GM12801 (cell line): Measurements from ENCODE around the gene VENTX.

Experiments used
- CTCF ChIP-seq: IDR thresholded peaks from one replicate; pipeline ENCODE4 v1.5.1; 2011; ENCODE audit warnings: control low read depth; ENCODE audit not compliant: insufficient read length; ENCODE audit errors: extremely low read depth

The VENTX gene

GRCh38 chr10:133213641-133214467 lies 23.8 kb upstream of the VENTX start:
- TF ChIP-seq CTCF, result no peak

GRCh38 chr10:133214468-133215410 lies 22.9 kb upstream of the VENTX start:
- TF ChIP-seq CTCF, result no peak

GRCh38 chr10:133215586-133215985 lies 22.1 kb upstream of the VENTX start:
- TF ChIP-seq CTCF, result no peak

- no peak for TF ChIP-seq CTCF
These were observed 20.9 kb upstream of the VENTX start for GRCh38 chr10:133216776-133217175.

GRCh38 chr10:133217800-133218589 lies 19.7 kb upstream of the VENTX start:
- TF ChIP-seq CTCF, result no peak

GRCh38 chr10:133218891-133219290 lies 18.8 kb upstream of the VENTX start:
- TF ChIP-seq CTCF, result no peak

- no peak for TF ChIP-seq CTCF
These were observed 17.9 kb upstream of the VENTX start for GRCh38 chr10:133219782-133220181.
